ENCODE results near the gene KDM4F.
"Not testable (repeated sequence)": the region's sequence is repeated elsewhere in the genome, so short reads cannot be mapped to it uniquely, and the experiment has no call there.

Gene KDM4F

GRCh38 chr11:95049122-95049521 is at the start of gene KDM4F:
TSS of gene KDM4F (plus strand) at chr11:95049422.
- not testable (repeated sequence) for DNase-seq (ENCODE audit: low read depth)

- DNase-seq (ENCODE audit: low read depth), result no peak
Observed at GRCh38 chr11:95003716-95004115, 45.5 kb upstream of the KDM4F start.

GRCh38 chr11:95005642-95006041 is 43.6 kb upstream of the KDM4F start:
- DNase-seq (ENCODE audit: low read depth), result no peak

- no peak for DNase-seq (ENCODE audit: low read depth)
Observed at GRCh38 chr11:95011376-95011775, 37.8 kb upstream of the KDM4F start.

GRCh38 chr11:95014184-95014821 is 34.9 kb upstream of the KDM4F start:
- DNase-seq (ENCODE audit: low read depth), result no peak

- DNase-seq (ENCODE audit: low read depth), result no peak
Observed at GRCh38 chr11:95016139-95016538, 33.1 kb upstream of the KDM4F start.

DNA sequence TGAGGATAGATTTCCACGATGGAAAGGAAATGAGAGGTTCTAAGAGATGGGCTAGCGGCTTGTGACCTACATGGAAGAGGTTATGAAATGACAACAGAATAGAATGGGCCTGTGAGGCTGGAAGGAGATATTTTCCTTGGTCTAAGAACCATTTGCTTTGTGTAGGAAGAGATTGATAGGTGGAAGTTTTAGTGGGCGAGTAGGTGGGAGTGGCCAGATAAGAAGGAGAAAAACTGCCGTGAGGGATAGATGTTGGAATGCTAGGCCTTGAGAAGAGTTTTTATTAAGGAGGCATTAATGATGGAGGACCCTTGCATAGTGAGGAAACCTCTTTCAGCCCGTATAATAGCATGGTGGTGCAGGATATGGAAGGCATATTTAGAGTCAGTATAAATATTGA is 27.8 kb upstream of the KDM4F start:
- DNase-seq (ENCODE audit: low read depth), result not testable (repeated sequence)

DNA sequence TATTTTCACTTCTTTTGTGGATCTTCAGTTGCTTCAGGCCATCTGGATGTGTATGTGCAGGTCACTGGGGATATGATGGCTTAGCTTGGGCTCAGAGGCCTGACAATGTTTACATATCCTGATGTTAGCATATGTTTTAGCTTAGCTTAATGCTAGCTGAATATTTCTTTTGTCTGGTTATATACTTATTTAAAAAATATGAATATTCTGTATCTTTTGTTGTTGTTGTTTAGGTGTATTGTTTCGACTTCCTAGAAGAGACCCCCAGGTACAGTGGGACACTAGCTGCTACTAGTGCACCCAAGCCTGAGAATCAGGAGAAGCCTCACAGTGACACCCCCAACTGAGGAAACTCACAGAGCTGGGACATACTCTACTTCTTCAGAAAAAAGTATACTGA is 24.3 kb upstream of the KDM4F start, which contains the start of gene KDM4E:
Gene KDM4E, plus strand, starts transcription at position 301 of the 400 bp plus-strand sequence. CDS start 300 bp downstream, outside the sequence.
- DNase-seq (ENCODE audit: low read depth), result no peak

DNA sequence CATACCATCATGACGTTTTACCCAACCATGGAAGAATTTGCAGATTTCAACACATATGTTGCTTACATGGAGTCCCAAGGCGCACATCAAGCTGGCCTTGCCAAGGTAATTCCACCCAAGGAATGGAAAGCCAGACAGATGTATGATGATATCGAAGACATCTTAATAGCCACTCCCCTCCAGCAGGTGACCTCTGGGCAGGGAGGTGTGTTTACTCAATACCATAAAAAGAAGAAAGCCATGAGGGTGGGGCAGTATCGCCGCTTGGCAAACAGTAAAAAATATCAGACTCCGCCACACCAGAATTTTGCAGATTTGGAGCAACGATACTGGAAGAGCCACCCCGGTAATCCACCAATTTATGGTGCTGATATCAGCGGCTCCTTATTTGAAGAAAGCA is 23.6 kb upstream of the KDM4F start:
- not testable (repeated sequence) for DNase-seq (ENCODE audit: low read depth)

GRCh38 chr11:95028357-95028756 is 20.9 kb upstream of the KDM4F start:
- no peak for DNase-seq (ENCODE audit: low read depth)

DNA sequence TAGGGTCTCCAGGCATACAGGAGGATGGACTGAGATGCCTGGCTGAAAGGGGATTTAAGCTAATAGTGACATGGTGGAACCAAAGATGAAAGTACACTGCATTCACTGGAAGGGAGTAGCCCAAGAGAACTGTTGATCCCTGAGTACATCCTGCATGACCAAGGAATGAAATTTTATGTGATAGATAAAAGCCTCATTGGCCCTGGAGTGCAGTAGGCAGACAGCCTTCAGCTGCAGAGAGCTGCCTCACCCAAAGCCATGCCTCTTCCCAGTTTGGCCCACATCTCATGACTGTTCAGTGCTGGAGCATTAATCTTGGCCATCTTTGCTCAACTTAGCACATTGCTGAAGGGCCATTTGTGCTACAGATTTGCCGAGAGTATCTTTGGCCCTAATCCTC is 16.2 kb upstream of the KDM4F start:
- DNase-seq (ENCODE audit: low read depth), result no peak

DNA sequence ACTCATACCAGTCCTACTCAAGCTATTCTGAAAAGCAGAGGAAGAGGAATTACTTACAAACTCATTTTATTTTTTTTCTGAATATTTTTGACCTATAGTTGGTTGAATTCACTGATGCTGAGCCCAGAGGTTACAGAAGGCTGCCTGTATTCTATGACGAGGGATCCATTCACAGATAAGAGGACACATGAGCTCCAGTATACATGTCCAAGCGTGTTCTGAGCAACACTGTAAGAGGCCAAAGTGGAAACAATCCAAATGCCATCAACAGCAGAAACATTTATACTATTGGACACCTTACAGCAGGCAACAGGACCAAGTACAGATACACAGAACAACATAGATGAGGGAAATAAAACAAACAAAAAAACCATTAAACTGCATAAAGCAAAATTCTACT is 13.9 kb upstream of the KDM4F start:
- DNase-seq (ENCODE audit: low read depth), result no peak

GRCh38 chr11:95037356-95038035 is 11.7 kb upstream of the KDM4F start:
- not testable (repeated sequence) for DNase-seq (ENCODE audit: low read depth)

DNA sequence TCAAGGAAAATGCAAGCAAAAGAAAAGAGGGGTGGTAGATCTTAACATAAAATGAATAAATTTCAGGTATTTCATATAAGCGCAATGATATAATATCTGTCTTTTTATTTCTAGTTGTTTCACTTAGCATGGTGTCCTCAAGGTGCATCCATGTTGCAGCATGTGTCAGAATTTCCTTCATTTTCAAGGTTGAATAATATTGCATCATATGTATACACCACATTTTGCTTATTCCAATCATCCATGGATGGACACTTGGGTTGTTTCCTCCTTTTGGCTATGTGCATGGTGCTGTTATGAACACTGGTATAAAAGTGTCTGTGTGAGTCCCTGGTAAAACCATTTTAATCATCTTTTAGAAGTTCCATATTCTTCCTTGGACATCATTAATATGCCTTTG is 7.0 kb upstream of the KDM4F start:
- DNase-seq (ENCODE audit: low read depth), result no peak

- DNase-seq (ENCODE audit: low read depth), result no peak
Observed at GRCh38 chr11:95042906-95043305, 6.3 kb upstream of the KDM4F start.

DNA sequence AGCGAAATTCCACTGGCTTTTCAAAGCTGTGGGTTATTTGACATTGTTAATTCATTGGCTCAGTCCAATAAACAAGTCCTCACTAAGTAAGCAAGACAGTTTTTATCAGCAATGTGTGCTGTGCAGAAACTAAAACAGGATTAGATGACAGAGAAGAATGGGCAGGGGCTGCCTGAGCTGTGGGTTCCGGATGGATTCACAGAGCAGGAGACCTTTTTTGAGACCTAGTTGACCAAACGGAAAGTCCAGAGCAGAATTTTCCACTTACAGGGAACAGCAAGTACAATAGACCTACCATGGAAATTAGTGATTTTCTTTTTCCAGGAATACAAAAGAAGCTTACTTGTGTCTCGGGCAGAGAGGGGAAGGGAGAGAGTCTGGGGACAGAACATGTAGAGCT is 5.2 kb upstream of the KDM4F start:
- DNase-seq (ENCODE audit: low read depth), result no peak

- DNase-seq (ENCODE audit: low read depth), result no peak
Observed at GRCh38 chr11:95045812-95046211, 3.4 kb upstream of the KDM4F start.

DNA sequence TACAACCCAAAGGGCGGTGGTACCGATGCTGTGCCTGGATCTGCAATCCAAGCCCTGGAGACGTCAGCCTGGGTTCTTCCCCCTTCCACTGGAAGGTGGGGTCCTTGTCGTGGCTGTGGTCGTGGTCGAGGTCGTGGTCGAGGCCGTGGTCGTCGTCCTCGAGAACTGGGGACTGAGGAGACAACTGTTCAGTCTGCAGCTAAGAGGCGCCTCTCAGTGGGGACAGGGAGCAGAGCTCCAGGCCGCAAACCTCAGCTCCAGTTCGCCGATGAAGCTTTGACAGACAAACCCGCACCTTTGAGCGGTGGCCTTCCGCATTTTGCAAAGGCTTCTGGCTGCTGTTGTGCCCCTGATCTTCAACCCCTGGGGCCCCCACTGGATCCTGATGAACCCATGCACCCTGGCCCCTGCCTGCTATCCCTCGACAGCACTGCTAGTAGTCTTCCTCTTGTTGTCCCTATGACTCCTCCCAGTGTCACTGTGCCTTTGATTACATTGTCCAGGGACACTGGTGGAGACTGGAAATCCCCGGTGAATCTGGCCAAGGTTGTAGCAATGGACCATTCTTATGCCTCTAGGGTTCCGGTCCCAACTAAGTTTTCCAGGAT is 1.5 kb downstream of the KDM4F start:
- no peak for DNase-seq (ENCODE audit: low read depth)

GRCh38 chr11:95054356-95054755 is 5.1 kb downstream of the KDM4F start:
- no peak for DNase-seq (ENCODE audit: low read depth)

DNA sequence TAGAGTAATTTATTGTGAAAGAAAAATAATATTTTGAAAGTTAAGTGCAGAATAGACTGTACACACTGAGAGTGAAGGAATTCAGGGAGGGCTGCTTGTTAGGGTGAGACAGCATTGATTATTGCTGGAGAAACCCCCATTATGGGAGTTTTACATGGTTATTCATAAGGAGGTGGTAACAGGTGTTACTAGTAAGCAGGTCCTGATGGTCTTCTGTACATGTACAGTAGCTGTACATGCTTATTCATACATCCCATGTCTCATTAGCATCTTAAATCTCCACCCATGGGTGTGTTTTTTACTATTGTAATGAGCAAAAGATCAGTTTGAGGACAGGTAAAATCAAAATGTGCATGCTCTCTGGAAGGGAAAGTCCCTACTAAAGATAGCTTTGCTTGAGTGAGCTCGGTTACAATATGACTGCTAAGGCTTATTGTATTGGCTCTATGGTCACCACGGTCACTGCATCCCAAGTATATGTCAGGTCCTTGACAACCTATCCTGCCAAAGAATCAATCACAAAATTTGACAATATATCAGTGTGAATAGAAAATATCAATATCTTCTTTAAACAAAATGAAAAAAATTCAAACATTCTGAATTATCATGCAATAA is 6.2 kb downstream of the KDM4F start:
- DNase-seq (ENCODE audit: low read depth), result no peak

DNA sequence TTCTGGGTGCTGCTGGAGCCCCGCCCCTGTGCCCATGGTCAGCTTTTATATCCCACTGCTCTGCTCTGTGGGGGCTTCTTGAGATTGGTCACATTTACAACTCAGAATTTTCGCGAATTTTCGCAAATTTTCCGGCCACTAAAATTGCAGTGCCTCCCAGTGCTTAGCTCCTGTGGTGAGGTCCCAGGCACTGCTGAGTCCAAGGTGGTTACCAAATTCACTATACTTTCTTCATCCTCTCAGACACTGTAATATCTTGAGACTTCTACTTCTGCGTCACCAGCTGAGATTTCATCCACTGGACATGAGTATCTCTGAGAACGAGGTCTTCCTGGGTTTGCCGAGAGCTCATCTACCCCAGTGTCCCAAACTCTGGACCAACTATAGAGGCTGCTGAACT is 8.7 kb downstream of the KDM4F start:
- DNase-seq (ENCODE audit: low read depth), result no peak

- DNase-seq (ENCODE audit: low read depth), result no peak
Observed at GRCh38 chr11:95058621-95059020, 9.4 kb downstream of the KDM4F start.

- DNase-seq (ENCODE audit: low read depth), result no peak
Observed at GRCh38 chr11:95059046-95059445, 9.8 kb downstream of the KDM4F start.
